ENCODE results near the gene RANBP9.

Gene RANBP9

GRCh38 chr6:13710552-13711323, 897 bp downstream of the RANBP9 start:
- DNase-seq = no peak

- no peak for DNase-seq
Observed at GRCh38 chr6:13709689-13710551, 1.7 kb downstream of the RANBP9 start.

- no peak for DNase-seq
Observed at GRCh38 chr6:13708736-13709135, 2.9 kb downstream of the RANBP9 start.

- no peak for DNase-seq
Observed at GRCh38 chr6:13703496-13703895, 8.1 kb downstream of the RANBP9 start.

GRCh38 chr6:13702809-13703302, 8.8 kb downstream of the RANBP9 start:
- no peak for DNase-seq

- DNase-seq = no peak
Observed at GRCh38 chr6:13700232-13700631, 11.4 kb downstream of the RANBP9 start.

GRCh38 chr6:13698715-13699114, 12.9 kb downstream of the RANBP9 start:
- DNase-seq = no peak

- no peak for DNase-seq
Observed at GRCh38 chr6:13697857-13698256, 13.8 kb downstream of the RANBP9 start.

- DNase-seq = no peak
Observed at GRCh38 chr6:13696226-13696625, 15.4 kb downstream of the RANBP9 start.

- no peak for DNase-seq
Observed at GRCh38 chr6:13695252-13695651, 16.4 kb downstream of the RANBP9 start.

- DNase-seq = no peak
Observed at GRCh38 chr6:13694562-13694961, 17.1 kb downstream of the RANBP9 start.

GRCh38 chr6:13689511-13690256, 22.0 kb downstream of the RANBP9 start:
- no peak for DNase-seq

- no peak for DNase-seq
Observed at GRCh38 chr6:13688692-13689196, 22.9 kb downstream of the RANBP9 start.

GRCh38 chr6:13687917-13688351, 23.7 kb downstream of the RANBP9 start:
- DNase-seq = no peak

- DNase-seq = no peak
Observed at GRCh38 chr6:13684855-13685254, 26.8 kb downstream of the RANBP9 start.

GRCh38 chr6:13683038-13683437, 28.6 kb downstream of the RANBP9 start:
- no peak for DNase-seq

GRCh38 chr6:13682346-13682745, 29.3 kb downstream of the RANBP9 start:
- no peak for DNase-seq

- no peak for DNase-seq
Observed at GRCh38 chr6:13681305-13682061, 30.2 kb downstream of the RANBP9 start.

GRCh38 chr6:13680448-13680968, 31.1 kb downstream of the RANBP9 start:
- no peak for DNase-seq

GRCh38 chr6:13679996-13680395, 31.6 kb downstream of the RANBP9 start:
- no peak for DNase-seq

GRCh38 chr6:13678255-13678983, 33.2 kb downstream of the RANBP9 start:
- DNase-seq = no peak
